GM23248 (cell line): Measurements from ENCODE around the gene TBC1D14. TPM values are rescaled to one million over a fixed set of nuclear protein-coding genes. Genes with fewer than 3 reads are reported as not detected.

Experiments
- DNase-seq: peaks from one replicate; pipeline ENCODE4 v3.0.0-alpha.2; 2015
- H2AFZ ChIP-seq: fragments of 200-600 bp; sonication (generic); 2 replicates; pipeline ENCODE4 v1.6.1; 2016; ENCODE audit warnings: antibody characterized with exemption
- H3F3A ChIP-seq: fragments of 200-600 bp; sonication (generic); 2 replicates; pipeline ENCODE4 v1.6.1; 2016; ENCODE audit warnings: mild to moderate bottlenecking, antibody characterized with exemption, mixed run types; ENCODE audit not compliant: insufficient read depth
- H3K27ac ChIP-seq: fragments of 200-600 bp; sonication (generic); 2 replicates; pipeline ENCODE4 v1.5.1; 2016; ENCODE audit warnings: mild to moderate bottlenecking
- H3K27me3 ChIP-seq: fragments of 200-600 bp; sonication (generic); replicated peaks from 2 replicates; pipeline ENCODE4 v1.6.1; 2016; ENCODE audit warnings: mild to moderate bottlenecking; ENCODE audit not compliant: insufficient read depth
- H3K36me3 ChIP-seq: fragments of 200-600 bp; sonication (generic); 2 replicates; pipeline ENCODE4 v1.6.1; 2016; ENCODE audit warnings: low read depth, mild to moderate bottlenecking
- H3K4me1 ChIP-seq: fragments of 200-600 bp; sonication (generic); 2 replicates; pipeline ENCODE4 v1.6.1; 2016; ENCODE audit warnings: mild to moderate bottlenecking; ENCODE audit not compliant: insufficient read depth
- H3K4me2 ChIP-seq: fragments of 200-600 bp; sonication (generic); one replicate; pipeline ENCODE4 v1.6.1; 2016; ENCODE audit warnings: mild to moderate bottlenecking; ENCODE audit not compliant: unreplicated experiment
- H3K4me3 ChIP-seq: fragments of 200-600 bp; sonication (generic); 2 replicates; pipeline ENCODE4 v1.5.1; 2016; ENCODE audit warnings: mild to moderate bottlenecking
- H3K79me2 ChIP-seq: fragments of 200-600 bp; sonication (generic); 2 replicates; pipeline ENCODE4 v1.6.1; 2016; ENCODE audit warnings: mild to moderate bottlenecking; ENCODE audit not compliant: insufficient read depth
- H3K9ac ChIP-seq: fragments of 200-600 bp; sonication (generic); 2 replicates; pipeline ENCODE4 v1.6.1; 2016; ENCODE audit warnings: mild to moderate bottlenecking
- H3K9me2 ChIP-seq: fragments of 200-600 bp; sonication (generic); 2 replicates; pipeline ENCODE4 v1.6.1; 2016; ENCODE audit warnings: mixed run types, mild to moderate bottlenecking, moderate library complexity; ENCODE audit not compliant: insufficient read depth
- H3K9me3 ChIP-seq: fragments of 200-600 bp; sonication (generic); one replicate; pipeline ENCODE4 v1.6.1; 2017; ENCODE audit warnings: low read depth
- H4K20me1 ChIP-seq: fragments of 200-600 bp; sonication (generic); 2 replicates; pipeline ENCODE4 v1.6.0; 2016; ENCODE audit not compliant: insufficient read depth
- EZH2 ChIP-seq: fragments of 200-600 bp; sonication (generic); IDR thresholded peaks from 2 replicates; pipeline ENCODE4 v1.6.1; 2018; ENCODE audit warnings: antibody characterized with exemption, mild to moderate bottlenecking; ENCODE audit not compliant: insufficient read depth, poor library complexity, severe bottlenecking
- EZH2phosphoT487 ChIP-seq: fragments of 200-600 bp; sonication (generic); IDR thresholded peaks from 2 replicates; pipeline ENCODE4 v1.6.1; 2018; ENCODE audit warnings: antibody characterized with exemption, moderate library complexity, mild to moderate bottlenecking, low read depth; ENCODE audit not compliant: insufficient read depth
- WGBS, 2 experiments: methylation state at CpG; one replicate each; pipeline ENCODE4 v1.1.6; 2015 to 2017; ENCODE audit warnings: low lambda C conversion rate in 2 of 2, low coverage in 1 of 2; ENCODE audit errors: missing lambda C conversion rate in 2 of 2; 5-methylcytosine and 5-hydroxymethylcytosine counted together
- in situ Hi-C: fragments of 300-500 bp; cut with MboI; formaldehyde crosslinking; loops from 2 replicates; pipeline ENCODE4 v1.15.0; 2020
- polyA plus RNA-seq: library from polyadenylated mRNA; unstranded; fragments of >200 nt; fragmentation: Nextera tagmentation; extraction: Ambion mirVana; gene quantifications from 2 replicates; pipeline ENCODE4 v1.2.1, GENCODE V29; 2016
- total RNA-seq: library from RNA; depleted of rRNA; stranded (reverse); fragments of >200 nt; shearing (Covaris generic); gene quantifications from 2 replicates; pipeline ENCODE4 v1.2.3, GENCODE V29; 2014

Gene TBC1D14
- total and polyA plus RNA-seq, 2 experiments from 2014 or later = 20.4 to 39.1 TPM

- 91 to 93% methylated on average over 10 to 11 of the region's 11 CpGs for WGBS, 2 experiments
- TF ChIP-seq EZH2phosphoT487 = no peak
- no peak for TF ChIP-seq EZH2
These were observed 103.5 kb downstream of the TBC1D14 start for GRCh38 chr4:7013175-7013574.

DNA sequence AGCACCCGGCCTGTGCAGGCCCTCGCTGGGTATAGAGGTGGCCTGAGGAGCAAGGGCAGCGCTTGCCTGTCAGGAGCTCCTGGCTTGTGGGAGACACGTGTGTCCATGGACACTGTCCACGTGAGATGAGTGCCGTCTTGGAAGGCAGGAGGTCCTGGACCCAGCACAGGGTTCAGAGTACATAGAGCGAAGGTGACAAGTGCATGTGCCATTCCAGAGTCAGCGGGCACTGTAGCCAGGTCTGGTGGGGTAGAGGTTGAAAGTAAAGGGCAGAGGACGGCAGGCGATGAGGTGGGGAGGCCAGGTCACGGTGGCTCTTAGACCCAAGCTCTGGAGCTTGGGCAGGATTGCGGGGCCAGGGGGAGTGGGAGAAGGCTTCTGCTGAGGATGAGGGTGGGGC is 105.2 kb downstream of the TBC1D14 start:
- H3K27me3 ChIP-seq = no peaks in the 10 kb centered on the region
- H3K79me2 ChIP-seq = no peaks in the 10 kb centered on the region
- no peak for DNase-seq
- no peaks in the 10 kb centered on the region for H3F3A ChIP-seq
- TF ChIP-seq EZH2 = no peak
- no peak for TF ChIP-seq EZH2phosphoT487
- 93 to 95% methylated on average over 12 of the region's 12 CpGs for WGBS, 2 experiments
- no peak overlapping the region for H3K27ac ChIP-seq
- H4K20me1 ChIP-seq = no peaks in the 10 kb centered on the region
- no peaks in the 10 kb centered on the region for H3K9me2 ChIP-seq
- peaks cover 15% of the 10 kb centered on the region; the same call in 1 of the 2 replicates for H3K36me3 ChIP-seq
- no peak overlapping the region for H3K9ac ChIP-seq
- H2AFZ ChIP-seq = no peak overlapping the region
- no peaks in the 10 kb centered on the region for H3K9me3 ChIP-seq
- no peaks in the 10 kb centered on the region for H3K4me1 ChIP-seq
- in situ Hi-C loops = no loop called here
- H3K4me3 ChIP-seq = no peak overlapping the region
- H3K4me2 ChIP-seq = no peak overlapping the region

More at GRCh38 chr4:7013175-7013574, 103.5 kb downstream of the TBC1D14 start:
- Histone ChIP-seq H3K79me2 (no peaks in the 10 kb centered on the region), H4K20me1 (no peaks in the 10 kb centered on the region), H3K4me3 (no peak overlapping the region), H3K4me2 (no peak overlapping the region), H3K4me1 (no peaks in the 10 kb centered on the region), H3K27ac (no peak overlapping the region), H3K36me3 (peaks cover 17% of the 10 kb centered on the region; the same call in 1 of the 2 replicates), H3F3A (no peaks in the 10 kb centered on the region), H3K9ac (no peak overlapping the region), H2AFZ (no peak overlapping the region), H3K9me2 (no peaks in the 10 kb centered on the region), H3K9me3 (no peaks in the 10 kb centered on the region), H3K27me3 (no peaks in the 10 kb centered on the region)
- DNase-seq = no peak
- in situ Hi-C loops = no loop called here

DNA sequence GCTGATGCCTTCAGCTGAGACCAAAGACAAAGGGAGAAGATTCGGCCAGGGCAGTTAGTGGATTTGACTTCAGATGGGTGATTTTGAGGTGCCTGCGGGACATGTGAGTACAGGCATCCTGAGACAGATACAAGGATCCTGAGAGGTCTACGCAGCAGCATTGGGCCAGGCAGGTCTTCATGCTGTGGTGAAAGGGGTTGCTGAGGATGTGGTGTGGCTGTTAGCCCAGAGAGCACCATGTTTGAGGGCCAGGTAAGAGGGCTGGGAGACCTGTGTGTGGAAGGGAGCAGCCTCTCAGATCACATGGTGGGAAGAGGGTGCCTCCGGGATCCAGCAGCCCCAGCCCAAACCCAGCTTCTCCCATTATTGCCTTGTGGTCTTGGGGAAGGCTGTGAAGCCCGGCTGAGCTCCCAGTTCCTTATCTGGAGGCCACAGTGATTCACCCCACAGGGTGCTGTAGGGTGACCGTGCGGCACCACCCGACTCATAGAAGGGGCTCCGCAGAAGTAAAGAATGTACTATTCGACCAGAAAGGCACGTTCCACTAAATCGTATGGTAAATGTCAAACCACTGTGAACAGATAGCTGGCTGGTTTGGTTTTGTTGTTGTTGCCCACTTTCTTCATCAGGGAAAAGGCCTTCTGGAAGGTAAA is 105.9 kb downstream of the TBC1D14 start:
- WGBS, 2 experiments = 85 to 89% methylated on average over 12 of the region's 12 CpGs
- no peaks in the 10 kb centered on the region for H3K4me1 ChIP-seq
- no peak for DNase-seq
- in situ Hi-C loops = no loop called here
- no peak overlapping the region for H2AFZ ChIP-seq
- no peaks in the 10 kb centered on the region for H3K27me3 ChIP-seq
- no peak overlapping the region for H3K4me3 ChIP-seq
- no peaks in the 10 kb centered on the region for H3F3A ChIP-seq
- no peaks in the 10 kb centered on the region for H3K9me2 ChIP-seq
- no peaks in the 10 kb centered on the region for H3K79me2 ChIP-seq
- H3K36me3 ChIP-seq = peaks cover 12% of the 10 kb centered on the region; the same call in 1 of the 2 replicates
- no peak overlapping the region for H3K4me2 ChIP-seq
- no peak overlapping the region for H3K27ac ChIP-seq
- TF ChIP-seq EZH2phosphoT487 (no peak), EZH2 (no peak)
- H3K9ac ChIP-seq = no peak overlapping the region
- no peaks in the 10 kb centered on the region for H4K20me1 ChIP-seq
- H3K9me3 ChIP-seq = no peaks in the 10 kb centered on the region

- H3K4me3 ChIP-seq = no peak overlapping the region
- TF ChIP-seq EZH2phosphoT487 (no peak), EZH2 (no peak)
- H3F3A ChIP-seq = no peaks in the 10 kb centered on the region
- WGBS, 2 experiments = 86 to 89% methylated on average over 11 of the region's 11 CpGs
- no peak overlapping the region for H3K9ac ChIP-seq
- no peaks in the 10 kb centered on the region for H3K79me2 ChIP-seq
- no peaks in the 10 kb centered on the region for H3K9me3 ChIP-seq
- H3K27me3 ChIP-seq = no peaks in the 10 kb centered on the region
- in situ Hi-C loops = no loop called here
- H3K36me3 ChIP-seq = peaks cover 12% of the 10 kb centered on the region; the same call in 1 of the 2 replicates
- DNase-seq = no peak
- H3K27ac ChIP-seq = no peak overlapping the region
- H3K4me1 ChIP-seq = no peaks in the 10 kb centered on the region
- H3K4me2 ChIP-seq = no peak overlapping the region
- H3K9me2 ChIP-seq = no peaks in the 10 kb centered on the region
- H4K20me1 ChIP-seq = no peaks in the 10 kb centered on the region
- H2AFZ ChIP-seq = no peak overlapping the region
These were observed 106.5 kb downstream of the TBC1D14 start for GRCh38 chr4:7016086-7016485.

DNA sequence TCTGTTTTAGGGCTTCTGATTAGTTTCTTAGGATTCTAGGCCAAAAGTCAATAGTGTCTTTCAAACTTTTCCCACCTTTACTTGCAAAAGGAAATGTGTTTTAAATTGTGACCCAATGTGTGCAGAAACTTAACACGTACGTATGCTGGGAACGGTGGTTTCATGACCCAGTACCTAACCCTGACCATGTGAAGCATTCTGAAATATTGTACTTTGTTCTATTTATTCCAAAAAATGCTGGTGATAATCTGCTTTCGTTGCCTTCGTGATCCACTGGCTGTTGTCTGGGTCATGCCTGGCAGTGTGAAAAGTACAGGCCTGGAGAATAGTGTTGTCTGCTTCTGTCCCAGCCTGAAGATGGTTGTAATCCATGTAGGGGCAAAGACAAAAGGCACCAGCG is 106.9 kb downstream of the TBC1D14 start:
- Histone ChIP-seq H2AFZ (no peak overlapping the region), H3K9ac (no peak overlapping the region), H3K4me3 (no peak overlapping the region), H3K27ac (no peak overlapping the region), H3K27me3 (no peaks in the 10 kb centered on the region), H3K4me2 (no peak overlapping the region), H3K9me3 (no peaks in the 10 kb centered on the region), H3K36me3 (peaks cover 12% of the 10 kb centered on the region; the same call in 1 of the 2 replicates), H3F3A (no peaks in the 10 kb centered on the region), H3K9me2 (no peaks in the 10 kb centered on the region), H3K4me1 (peaks cover under 1% of the 10 kb centered on the region; the same call in 1 of the 2 replicates), H4K20me1 (no peaks in the 10 kb centered on the region), H3K79me2 (no peaks in the 10 kb centered on the region)
- TF ChIP-seq EZH2phosphoT487 (no peak), EZH2 (no peak)
- 88% methylated on average over 6 of the region's 6 CpGs for WGBS, 2 experiments
- in situ Hi-C loops = no loop called here
- DNase-seq = no peak
